GM23338 (cell line): Measurements from ENCODE around the gene SLC27A4. TPM values are rescaled to one million over a fixed set of nuclear protein-coding genes. Genes with fewer than 3 reads are reported as not detected.

ENCODE experiments used
- ATAC-seq: fragments of 200-7000 bp; cut with Tn5 transposase; 3 replicates; pipeline ENCODE4 v1.9.1; 2020
- DNase-seq: peaks from one replicate; pipeline ENCODE4 v3.0.0-alpha.2; 2015; ENCODE audit warnings: low spot score
- H2AFZ ChIP-seq: fragments of 200-600 bp; sonication (generic); 2 replicates; pipeline ENCODE4 v1.8.0; 2016; ENCODE audit warnings: antibody characterized with exemption, mild to moderate bottlenecking, moderate library complexity
- H3F3A ChIP-seq: fragments of 200-600 bp; sonication (generic); replicated peaks from 2 replicates; pipeline ENCODE4 v1.8.0; 2017; ENCODE audit warnings: antibody characterized with exemption, mixed run types, low read depth
- H3K27ac ChIP-seq: fragments of 200-600 bp; sonication (generic); 2 replicates; pipeline ENCODE4 v1.6.1; 2016; ENCODE audit warnings: low read depth
- H3K27me3 ChIP-seq: fragments of 200-600 bp; sonication (generic); 2 replicates; pipeline ENCODE4 v1.8.0; 2016; ENCODE audit warnings: mild to moderate bottlenecking, mixed run types, moderate library complexity; ENCODE audit not compliant: insufficient read depth
- H3K36me3 ChIP-seq: fragments of 200-600 bp; sonication (generic); 2 replicates; pipeline ENCODE4 v1.8.0; 2016; ENCODE audit warnings: mild to moderate bottlenecking; ENCODE audit not compliant: insufficient read depth
- H3K4me1 ChIP-seq: fragments of 200-600 bp; sonication (generic); 2 replicates; pipeline ENCODE4 v1.8.0; 2016; ENCODE audit warnings: mild to moderate bottlenecking, moderate library complexity; ENCODE audit not compliant: insufficient read depth
- H3K4me2 ChIP-seq: fragments of 200-600 bp; sonication (generic); 2 replicates; pipeline ENCODE4 v1.7.1; 2017; ENCODE audit warnings: mixed run types
- H3K4me3 ChIP-seq: fragments of 200-600 bp; sonication (generic); 2 replicates; pipeline ENCODE4 v1.6.1; 2016; ENCODE audit warnings: mixed run types
- H3K79me2 ChIP-seq: fragments of 200-600 bp; sonication (generic); replicated peaks from 2 replicates; pipeline ENCODE4 v1.8.0; 2017; ENCODE audit warnings: mild to moderate bottlenecking; ENCODE audit not compliant: insufficient read depth
- H3K9me2 ChIP-seq: fragments of 200-600 bp; sonication (generic); 2 replicates; pipeline ENCODE4 v1.8.0; 2017; ENCODE audit not compliant: insufficient read depth
- H4K20me1 ChIP-seq: fragments of 200-600 bp; sonication (generic); replicated peaks from 2 replicates; pipeline ENCODE4 v1.8.0; 2017; ENCODE audit warnings: mild to moderate bottlenecking; ENCODE audit not compliant: insufficient read depth
- H3K27ac Mint-ChIP-seq: 2 replicates; pipeline ENCODE4 v1.8.0; 2020; ENCODE audit warnings: inconsistent platforms, mild to moderate bottlenecking, moderate library complexity, mixed read lengths
- H3K27me3 Mint-ChIP-seq: 3 replicates; pipeline ENCODE4 v1.8.0; 2022; ENCODE audit warnings: low read depth, mild to moderate bottlenecking, moderate library complexity, mixed read lengths, inconsistent platforms; ENCODE audit not compliant: insufficient read depth, poor library complexity
- H3K36me3 Mint-ChIP-seq: 3 replicates; pipeline ENCODE4 v1.8.0; 2021; ENCODE audit warnings: low read depth, mild to moderate bottlenecking, inconsistent platforms, moderate library complexity, mixed read lengths
- H3K4me1 Mint-ChIP-seq: 3 replicates; pipeline ENCODE4 v1.8.0; 2020; ENCODE audit warnings: mild to moderate bottlenecking, inconsistent platforms, mixed read lengths
- H3K4me3 Mint-ChIP-seq: 3 replicates; pipeline ENCODE4 v1.8.0; 2021; ENCODE audit warnings: moderate library complexity, mild to moderate bottlenecking, inconsistent platforms, mixed read lengths
- H3K9me3 Mint-ChIP-seq: 3 replicates; pipeline ENCODE4 v1.8.0; 2020; ENCODE audit warnings: moderate library complexity, mild to moderate bottlenecking, inconsistent platforms, mixed read lengths
- ETS1 ChIP-seq: IDR thresholded peaks from 2 replicates; pipeline ENCODE4 v1.6.1; 2016; ENCODE audit warnings: antibody characterized with exemption
- EZH2 ChIP-seq: fragments of 200-600 bp; sonication (generic); IDR thresholded peaks from one replicate; pipeline ENCODE4 v1.8.0; 2017; ENCODE audit warnings: antibody characterized with exemption, mild to moderate bottlenecking, low read depth; ENCODE audit not compliant: unreplicated experiment
- EZH2phosphoT487 ChIP-seq: fragments of 200-600 bp; sonication (generic); IDR thresholded peaks from one replicate; pipeline ENCODE4 v1.8.1; 2018; ENCODE audit warnings: antibody characterized with exemption; ENCODE audit not compliant: unreplicated experiment
- NANOG ChIP-seq: IDR thresholded peaks from 2 replicates; pipeline ENCODE4 v1.6.1; 2016; ENCODE audit warnings: antibody characterized with exemption, borderline replicate concordance
- REST ChIP-seq: IDR thresholded peaks from one replicate; pipeline ENCODE4 v1.6.1; 2018; ENCODE audit warnings: antibody characterized with exemption; ENCODE audit not compliant: unreplicated experiment
- STAT1 ChIP-seq: IDR thresholded peaks from one replicate; pipeline ENCODE4 v1.6.1; 2016; ENCODE audit warnings: antibody characterized with exemption; ENCODE audit not compliant: unreplicated experiment
- ZNF114 ChIP-seq: fragments of 250-450 bp; sonication (Bioruptor Pico); IDR thresholded peaks from 2 replicates; pipeline ENCODE4 v1.5.0; 2020; ENCODE audit warnings: mild to moderate bottlenecking, moderate library complexity
- polyA plus RNA-seq: library from polyadenylated mRNA; unstranded; fragments of >200 nt; fragmentation: Nextera tagmentation; extraction: Ambion mirVana; gene quantifications from 2 replicates; pipeline ENCODE4 v1.2.1, GENCODE V29; 2016
- total RNA-seq: library from RNA; depleted of rRNA; stranded (reverse); fragments of >200 nt; shearing (Covaris generic); gene quantifications from 2 replicates; pipeline ENCODE4 v1.2.3, GENCODE V29; 2014
- TF ChIP-seq, protein P1 (sequence below), 2 experiments: fragments of 200-600 bp in 1 of 2; sonication (generic) in 1 of 2; conservative IDR thresholded peaks; 2 replicates each; pipeline versions ENCODE4 v1.5.1 to v1.6.1; 2016 to 2017; ENCODE audit warnings: antibody characterized with exemption in 2 of 2, low read depth in 2 of 2, mild to moderate bottlenecking in 2 of 2, moderate library complexity in 1 of 2
- TF ChIP-seq, protein P2 (sequence below): fragments of 250-450 bp; sonication (Bioruptor Pico); IDR thresholded peaks from 2 replicates; pipeline ENCODE4 v1.5.0; 2020; ENCODE audit warnings: mild to moderate bottlenecking, moderate library complexity

SLC27A4 gene
- total and polyA plus RNA-seq, 2 experiments from 2014 or later = 7.9 to 25.3 TPM

- Histone ChIP-seq H3K4me2 (peak overlapping the region; percentile 100), H3K36me3 (no peaks in the 10 kb centered on the region), H3K4me3 (peak overlapping the region; percentile 99), H3K27me3 (peaks cover 32% of the 10 kb centered on the region), H3K27ac (no peak overlapping the region), H4K20me1 (peaks cover 16% of the 10 kb centered on the region), H2AFZ (no peak overlapping the region), H3K4me1 (peaks cover 7% of the 10 kb centered on the region), H3K9me2 (no peaks in the 10 kb centered on the region), H3F3A (peaks cover 4% of the 10 kb centered on the region; the same call in 1 of the 2 replicates), H3K79me2 (peaks cover 37% of the 10 kb centered on the region)
- TF ChIP-seq REST (no peak), EZH2phosphoT487 (no peak)
- no peaks in the 10 kb centered on the region; the same call in 2 of the 3 replicates for H3K36me3 Mint-ChIP-seq
- H3K27ac Mint-ChIP-seq = no peak overlapping the region
- H3K4me3 Mint-ChIP-seq = peak overlapping the region; percentile 93
- peaks cover 27% of the 10 kb centered on the region for H3K4me1 Mint-ChIP-seq
- DNase-seq (no peak), ATAC-seq (no peak)
- H3K9me3 Mint-ChIP-seq = no peaks in the 10 kb centered on the region; the same call in 2 of the 3 replicates
- peaks cover 25% of the 10 kb centered on the region for H3K27me3 Mint-ChIP-seq
Observed at GRCh38 chr9:128372188-128372641, 31.9 kb downstream of the SLC27A4 start.

DNA sequence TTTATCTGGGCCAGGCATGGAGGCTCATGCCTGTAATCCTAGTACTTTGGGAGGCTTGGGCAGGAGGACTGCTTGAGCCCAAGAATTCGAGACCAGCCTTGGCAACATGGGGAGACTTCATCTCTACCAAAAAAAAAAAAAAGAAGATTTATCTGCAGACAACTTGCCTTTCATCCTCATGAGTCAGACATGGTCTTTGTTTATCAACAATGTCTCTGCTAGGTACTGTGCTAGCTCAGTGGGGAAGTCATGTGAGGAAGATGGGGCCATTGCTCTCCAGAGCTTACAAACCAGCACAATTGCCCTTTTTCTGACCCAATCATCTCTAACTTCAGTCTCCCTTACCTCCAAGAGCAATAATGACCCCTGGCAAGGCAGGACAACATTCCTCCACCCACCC, 32.5 kb downstream of the SLC27A4 start:
- H3K4me3 Mint-ChIP-seq = peak overlapping the region; percentile 93; the same call in 2 of the 3 replicates
- H3F3A ChIP-seq = peaks cover 5% of the 10 kb centered on the region; the same call in 1 of the 2 replicates
- no peak overlapping the region for H3K27ac ChIP-seq
- no peaks in the 10 kb centered on the region; the same call in 2 of the 3 replicates for H3K9me3 Mint-ChIP-seq
- H3K4me2 ChIP-seq = no peak overlapping the region
- H3K27me3 ChIP-seq = peaks cover 27% of the 10 kb centered on the region
- no peak overlapping the region for H3K4me3 ChIP-seq
- no peaks in the 10 kb centered on the region; the same call in 2 of the 3 replicates for H3K36me3 Mint-ChIP-seq
- H3K9me2 ChIP-seq = no peaks in the 10 kb centered on the region
- H3K79me2 ChIP-seq = peaks cover 37% of the 10 kb centered on the region
- H4K20me1 ChIP-seq = peaks cover 16% of the 10 kb centered on the region
- H3K27ac Mint-ChIP-seq = no peak overlapping the region
- DNase-seq (no peak), ATAC-seq (no peak)
- H3K27me3 Mint-ChIP-seq = peaks cover 19% of the 10 kb centered on the region
- peaks cover 27% of the 10 kb centered on the region for H3K4me1 Mint-ChIP-seq
- H3K4me1 ChIP-seq = peaks cover 7% of the 10 kb centered on the region
- H3K36me3 ChIP-seq = no peaks in the 10 kb centered on the region
- no peak overlapping the region for H2AFZ ChIP-seq
- TF ChIP-seq, protein P1, sequence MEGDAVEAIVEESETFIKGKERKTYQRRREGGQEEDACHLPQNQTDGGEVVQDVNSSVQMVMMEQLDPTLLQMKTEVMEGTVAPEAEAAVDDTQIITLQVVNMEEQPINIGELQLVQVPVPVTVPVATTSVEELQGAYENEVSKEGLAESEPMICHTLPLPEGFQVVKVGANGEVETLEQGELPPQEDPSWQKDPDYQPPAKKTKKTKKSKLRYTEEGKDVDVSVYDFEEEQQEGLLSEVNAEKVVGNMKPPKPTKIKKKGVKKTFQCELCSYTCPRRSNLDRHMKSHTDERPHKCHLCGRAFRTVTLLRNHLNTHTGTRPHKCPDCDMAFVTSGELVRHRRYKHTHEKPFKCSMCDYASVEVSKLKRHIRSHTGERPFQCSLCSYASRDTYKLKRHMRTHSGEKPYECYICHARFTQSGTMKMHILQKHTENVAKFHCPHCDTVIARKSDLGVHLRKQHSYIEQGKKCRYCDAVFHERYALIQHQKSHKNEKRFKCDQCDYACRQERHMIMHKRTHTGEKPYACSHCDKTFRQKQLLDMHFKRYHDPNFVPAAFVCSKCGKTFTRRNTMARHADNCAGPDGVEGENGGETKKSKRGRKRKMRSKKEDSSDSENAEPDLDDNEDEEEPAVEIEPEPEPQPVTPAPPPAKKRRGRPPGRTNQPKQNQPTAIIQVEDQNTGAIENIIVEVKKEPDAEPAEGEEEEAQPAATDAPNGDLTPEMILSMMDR (conservative IDR thresholded peaks at IDR 0.05; ENCODE audit: low read depth in 2 of 2) = no peak
- no peak for TF ChIP-seq ETS1
- TF ChIP-seq, protein P2, sequence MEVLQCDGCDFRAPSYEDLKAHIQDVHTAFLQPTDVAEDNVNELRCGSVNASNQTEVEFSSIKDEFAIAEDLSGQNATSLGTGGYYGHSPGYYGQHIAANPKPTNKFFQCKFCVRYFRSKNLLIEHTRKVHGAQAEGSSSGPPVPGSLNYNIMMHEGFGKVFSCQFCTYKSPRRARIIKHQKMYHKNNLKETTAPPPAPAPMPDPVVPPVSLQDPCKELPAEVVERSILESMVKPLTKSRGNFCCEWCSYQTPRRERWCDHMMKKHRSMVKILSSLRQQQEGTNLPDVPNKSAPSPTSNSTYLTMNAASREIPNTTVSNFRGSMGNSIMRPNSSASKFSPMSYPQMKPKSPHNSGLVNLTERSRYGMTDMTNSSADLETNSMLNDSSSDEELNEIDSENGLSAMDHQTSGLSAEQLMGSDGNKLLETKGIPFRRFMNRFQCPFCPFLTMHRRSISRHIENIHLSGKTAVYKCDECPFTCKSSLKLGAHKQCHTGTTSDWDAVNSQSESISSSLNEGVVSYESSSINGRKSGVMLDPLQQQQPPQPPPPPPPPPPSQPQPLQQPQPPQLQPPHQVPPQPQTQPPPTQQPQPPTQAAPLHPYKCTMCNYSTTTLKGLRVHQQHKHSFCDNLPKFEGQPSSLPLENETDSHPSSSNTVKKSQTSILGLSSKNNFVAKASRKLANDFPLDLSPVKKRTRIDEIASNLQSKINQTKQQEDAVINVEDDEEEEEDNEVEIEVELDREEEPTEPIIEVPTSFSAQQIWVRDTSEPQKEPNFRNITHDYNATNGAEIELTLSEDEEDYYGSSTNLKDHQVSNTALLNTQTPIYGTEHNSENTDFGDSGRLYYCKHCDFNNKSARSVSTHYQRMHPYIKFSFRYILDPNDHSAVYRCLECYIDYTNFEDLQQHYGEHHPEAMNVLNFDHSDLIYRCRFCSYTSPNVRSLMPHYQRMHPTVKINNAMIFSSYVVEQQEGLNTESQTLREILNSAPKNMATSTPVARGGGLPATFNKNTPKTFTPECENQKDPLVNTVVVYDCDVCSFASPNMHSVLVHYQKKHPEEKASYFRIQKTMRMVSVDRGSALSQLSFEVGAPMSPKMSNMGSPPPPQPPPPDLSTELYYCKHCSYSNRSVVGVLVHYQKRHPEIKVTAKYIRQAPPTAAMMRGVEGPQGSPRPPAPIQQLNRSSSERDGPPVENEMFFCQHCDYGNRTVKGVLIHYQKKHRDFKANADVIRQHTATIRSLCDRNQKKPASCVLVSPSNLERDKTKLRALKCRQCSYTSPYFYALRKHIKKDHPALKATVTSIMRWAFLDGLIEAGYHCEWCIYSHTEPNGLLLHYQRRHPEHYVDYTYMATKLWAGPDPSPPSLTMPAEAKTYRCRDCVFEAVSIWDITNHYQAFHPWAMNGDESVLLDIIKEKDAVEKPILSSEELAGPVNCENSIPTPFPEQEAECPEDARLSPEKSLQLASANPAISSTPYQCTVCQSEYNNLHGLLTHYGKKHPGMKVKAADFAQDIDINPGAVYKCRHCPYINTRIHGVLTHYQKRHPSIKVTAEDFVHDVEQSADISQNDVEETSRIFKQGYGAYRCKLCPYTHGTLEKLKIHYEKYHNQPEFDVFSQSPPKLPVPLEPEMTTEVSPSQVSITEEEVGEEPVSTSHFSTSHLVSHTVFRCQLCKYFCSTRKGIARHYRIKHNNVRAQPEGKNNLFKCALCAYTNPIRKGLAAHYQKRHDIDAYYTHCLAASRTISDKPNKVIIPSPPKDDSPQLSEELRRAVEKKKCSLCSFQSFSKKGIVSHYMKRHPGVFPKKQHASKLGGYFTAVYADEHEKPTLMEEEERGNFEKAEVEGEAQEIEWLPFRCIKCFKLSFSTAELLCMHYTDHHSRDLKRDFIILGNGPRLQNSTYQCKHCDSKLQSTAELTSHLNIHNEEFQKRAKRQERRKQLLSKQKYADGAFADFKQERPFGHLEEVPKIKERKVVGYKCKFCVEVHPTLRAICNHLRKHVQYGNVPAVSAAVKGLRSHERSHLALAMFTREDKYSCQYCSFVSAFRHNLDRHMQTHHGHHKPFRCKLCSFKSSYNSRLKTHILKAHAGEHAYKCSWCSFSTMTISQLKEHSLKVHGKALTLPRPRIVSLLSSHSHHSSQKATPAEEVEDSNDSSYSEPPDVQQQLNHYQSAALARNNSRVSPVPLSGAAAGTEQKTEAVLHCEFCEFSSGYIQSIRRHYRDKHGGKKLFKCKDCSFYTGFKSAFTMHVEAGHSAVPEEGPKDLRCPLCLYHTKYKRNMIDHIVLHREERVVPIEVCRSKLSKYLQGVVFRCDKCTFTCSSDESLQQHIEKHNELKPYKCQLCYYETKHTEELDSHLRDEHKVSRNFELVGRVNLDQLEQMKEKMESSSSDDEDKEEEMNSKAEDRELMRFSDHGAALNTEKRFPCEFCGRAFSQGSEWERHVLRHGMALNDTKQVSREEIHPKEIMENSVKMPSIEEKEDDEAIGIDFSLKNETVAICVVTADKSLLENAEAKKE = no peak
- no peak for TF ChIP-seq ZNF114 (CRISPR knock-in tag)
- no peak for TF ChIP-seq NANOG
- no peak for TF ChIP-seq STAT1
- no peak for TF ChIP-seq EZH2
- no peak for TF ChIP-seq EZH2phosphoT487
